Measurements from ENCODE around the gene MACROD2.

The MACROD2 gene

GRCh38 chr20:14932040-14932439 lies 936.7 kb downstream of the MACROD2 start:
- DNase-seq, result no peak

DNA sequence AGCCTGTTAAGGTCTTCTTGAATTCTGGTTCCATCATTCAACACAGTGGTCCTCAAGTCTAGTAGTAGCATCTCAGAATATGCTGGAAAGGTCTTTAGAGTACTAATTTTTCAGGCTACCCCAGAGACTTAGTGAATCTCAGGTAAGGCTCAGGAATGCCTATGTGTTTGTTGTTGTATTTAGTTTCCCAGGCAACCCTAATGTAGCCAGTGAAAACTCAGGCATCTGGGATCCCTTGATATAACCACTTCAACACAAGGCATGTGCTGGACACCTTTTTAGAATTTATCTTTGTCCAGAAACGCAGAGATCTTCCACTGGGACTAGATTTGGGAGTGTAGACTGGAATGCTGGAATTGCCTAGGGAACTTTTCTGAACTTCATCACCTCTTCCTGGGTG lies 940.0 kb downstream of the MACROD2 start:
- DNase-seq, result no peak

- no peak for DNase-seq
These were observed 941.7 kb downstream of the MACROD2 start for GRCh38 chr20:14937021-14937420.

DNA sequence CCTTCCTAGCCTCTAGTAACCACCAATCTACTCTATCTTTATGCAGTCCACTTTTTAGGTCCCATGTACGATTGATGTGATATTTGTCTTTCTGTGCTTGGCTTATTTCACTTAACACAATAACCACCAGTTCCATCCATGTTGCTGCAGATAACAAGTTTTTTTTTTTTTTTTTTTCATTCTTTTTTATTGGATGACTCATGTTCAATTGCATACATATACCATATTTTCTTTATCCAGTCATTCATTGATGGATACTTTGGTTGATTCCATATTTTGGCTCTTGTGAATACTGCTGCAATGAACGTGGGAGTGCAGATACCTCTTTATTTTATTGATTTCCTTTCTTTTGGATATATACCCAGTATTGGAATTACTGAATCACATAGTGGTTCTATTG lies 942.5 kb downstream of the MACROD2 start:
- DNase-seq, result no peak

DNA sequence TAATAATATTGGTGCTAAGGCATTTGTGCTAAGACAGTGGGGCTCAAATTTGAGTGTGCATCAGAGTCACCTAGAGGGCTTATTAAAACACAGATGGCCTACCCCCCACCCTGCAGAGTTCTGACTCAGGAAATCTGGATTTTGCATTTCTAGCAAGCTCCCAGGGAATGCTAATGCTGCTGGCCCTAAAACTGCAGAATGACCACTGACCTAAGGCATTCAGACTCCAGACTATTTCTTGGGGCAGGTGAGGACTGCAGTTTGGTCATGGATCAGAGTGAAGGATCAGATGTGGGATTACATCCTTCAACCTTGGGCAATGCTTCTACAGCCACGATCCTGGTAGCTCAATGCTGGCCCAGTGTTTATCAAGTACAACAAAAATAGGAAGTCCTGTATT lies 952.2 kb downstream of the MACROD2 start:
- DNase-seq, result no peak

DNA sequence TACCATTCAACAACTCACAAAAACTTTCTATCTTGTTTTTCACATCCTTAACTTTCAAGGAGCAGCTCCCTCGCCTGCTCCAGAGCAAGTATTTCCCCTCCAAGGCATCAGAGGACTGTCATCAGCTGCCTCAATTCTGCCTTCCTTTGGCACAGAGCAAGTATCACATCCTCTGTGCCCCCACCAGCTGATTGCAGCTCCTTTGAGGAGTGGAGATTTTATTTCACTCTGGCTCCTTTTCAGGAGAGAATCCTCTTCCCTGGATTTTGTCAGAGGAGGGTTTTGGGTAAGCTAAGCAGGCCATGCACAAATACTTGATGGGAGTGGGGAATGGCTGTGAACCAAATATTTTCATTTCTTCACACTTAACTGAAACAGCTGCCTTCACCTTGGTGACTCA lies 952.6 kb downstream of the MACROD2 start:
- DNase-seq, result no peak

- no peak for DNase-seq
These were observed 953.1 kb downstream of the MACROD2 start for GRCh38 chr20:14948416-14948815.

DNA sequence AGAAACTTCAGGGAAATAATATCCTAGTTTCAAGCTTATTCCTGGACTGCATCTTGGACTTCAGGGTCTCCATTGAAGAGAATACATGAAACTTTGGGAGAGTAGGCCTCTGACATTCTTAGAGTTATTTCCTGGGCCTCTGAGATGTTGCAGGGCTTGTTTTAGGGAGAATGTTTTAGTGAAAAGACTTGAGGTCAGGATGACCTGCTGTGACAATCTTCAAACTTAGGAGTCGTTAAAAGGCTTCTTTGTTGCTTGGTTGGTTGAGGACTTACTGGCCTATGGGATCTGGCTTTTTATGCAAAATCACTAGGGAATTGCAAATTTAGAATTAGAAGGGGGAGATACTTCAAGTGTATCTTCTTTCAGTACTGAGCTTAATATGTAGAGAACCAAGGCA lies 955.3 kb downstream of the MACROD2 start:
- DNase-seq, result no peak

DNA sequence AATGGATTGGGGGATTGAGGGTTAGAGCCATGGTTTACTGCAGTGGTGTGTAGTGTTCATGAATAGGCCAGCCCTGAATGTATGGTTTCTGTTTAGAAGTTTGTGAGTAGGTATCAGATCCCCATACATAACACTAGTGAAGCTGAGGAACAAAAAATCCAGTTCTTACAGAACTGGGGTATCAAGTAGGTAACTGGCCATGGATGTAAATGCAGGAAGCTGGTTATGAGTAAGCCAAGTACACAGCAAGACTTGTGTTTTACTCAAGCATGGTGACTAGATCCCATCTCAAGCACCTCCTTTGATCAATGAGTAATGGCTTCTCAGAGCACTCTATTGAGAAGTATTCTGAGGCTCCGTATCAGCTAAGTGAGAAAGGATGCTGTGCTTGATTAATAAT lies 955.8 kb downstream of the MACROD2 start:
- DNase-seq, result no peak

GRCh38 chr20:14951707-14952418 lies 956.5 kb downstream of the MACROD2 start:
- DNase-seq, result no peak

- DNase-seq, result no peak
These were observed 958.4 kb downstream of the MACROD2 start for GRCh38 chr20:14953736-14954135.

GRCh38 chr20:14955399-14955798 lies 960.1 kb downstream of the MACROD2 start:
- peak; percentile 1 for DNase-seq

DNA sequence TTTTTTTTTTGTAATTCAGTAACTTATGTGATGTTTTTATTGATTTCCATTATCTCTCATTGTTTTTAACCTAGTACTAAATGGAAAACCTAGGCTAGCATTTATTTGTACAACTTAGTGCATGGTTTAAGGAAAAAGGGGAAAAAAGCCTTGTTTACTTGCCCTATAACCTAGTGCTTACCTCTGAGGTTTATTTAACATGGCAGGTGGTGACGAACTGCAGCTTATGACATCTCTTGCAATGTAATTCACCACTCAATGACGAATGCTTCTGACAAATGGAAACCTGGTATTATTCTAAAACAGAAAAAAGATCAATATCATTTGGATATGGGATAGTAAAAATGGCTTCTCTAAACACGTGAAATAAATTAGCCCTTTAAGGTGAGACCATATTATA lies 960.7 kb downstream of the MACROD2 start:
- no peak for DNase-seq

GRCh38 chr20:14956538-14956937 lies 961.2 kb downstream of the MACROD2 start:
- no peak for DNase-seq

- no peak for DNase-seq
These were observed 962.1 kb downstream of the MACROD2 start for GRCh38 chr20:14957402-14957801.

DNA sequence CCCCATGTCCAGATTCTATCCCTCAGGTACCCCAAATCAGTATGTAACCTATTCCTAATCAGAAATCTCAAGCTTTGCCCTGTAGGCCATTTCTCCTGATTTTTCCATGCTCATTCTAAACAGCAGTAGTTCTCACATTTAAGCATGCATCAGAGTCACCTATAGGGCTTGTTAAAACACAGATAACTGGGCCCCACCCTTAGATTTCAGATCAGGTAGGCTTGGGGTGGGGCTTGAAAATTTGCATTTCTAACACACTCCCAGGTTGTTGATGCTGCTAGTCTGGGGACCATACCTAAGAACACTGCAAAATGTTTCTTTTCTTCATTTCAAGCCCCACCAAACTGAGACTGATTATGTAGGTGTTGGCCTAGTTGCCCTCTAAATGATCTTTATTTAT lies 963.3 kb downstream of the MACROD2 start:
- DNase-seq, result no peak

DNA sequence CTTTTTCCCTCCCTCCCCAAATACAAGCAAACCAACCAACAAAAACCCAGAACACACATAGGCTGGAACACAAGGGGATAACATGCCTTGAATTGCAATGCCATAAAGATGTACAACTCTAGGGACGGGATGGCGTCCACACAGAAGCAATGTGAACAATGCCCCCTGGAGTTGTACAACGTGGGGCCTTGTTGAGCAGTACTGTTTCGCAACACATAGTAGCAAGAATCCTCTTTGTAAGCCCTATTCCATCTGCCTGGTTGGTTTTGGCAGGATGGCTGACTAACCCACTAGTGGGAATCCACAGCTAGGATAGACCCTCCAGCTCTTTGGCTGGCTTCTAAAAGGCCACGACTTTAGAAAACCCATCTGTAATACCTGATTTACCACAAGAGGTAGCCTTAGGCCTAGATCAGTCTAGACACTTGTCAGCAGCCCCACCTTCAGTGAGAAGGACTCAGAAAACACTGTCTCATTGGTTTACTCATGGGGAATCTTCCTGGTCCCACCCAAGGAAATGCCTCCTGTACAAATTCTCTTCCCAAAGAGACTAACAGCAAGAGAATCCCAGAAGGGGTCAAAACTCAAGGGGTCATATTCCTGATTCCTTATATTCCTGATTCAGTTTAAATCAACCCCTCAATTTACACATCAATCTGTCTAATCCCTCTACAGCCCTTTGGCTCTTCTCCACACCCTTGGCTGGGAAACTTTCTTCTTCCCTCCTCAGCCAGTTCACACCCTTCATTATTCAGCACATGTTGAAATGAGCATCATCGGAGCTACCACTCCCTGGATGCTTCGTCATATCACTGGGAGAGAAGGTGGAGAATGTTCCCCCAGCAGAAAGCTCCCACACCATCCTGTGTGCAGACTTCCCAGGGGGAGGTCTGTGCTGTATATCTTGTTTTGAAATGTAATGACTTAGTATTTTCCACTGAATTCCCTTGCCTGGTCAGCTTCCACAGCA lies 964.5 kb downstream of the MACROD2 start:
- DNase-seq, result no peak

GRCh38 chr20:14960831-14961230 lies 965.5 kb downstream of the MACROD2 start:
- no peak for DNase-seq

DNA sequence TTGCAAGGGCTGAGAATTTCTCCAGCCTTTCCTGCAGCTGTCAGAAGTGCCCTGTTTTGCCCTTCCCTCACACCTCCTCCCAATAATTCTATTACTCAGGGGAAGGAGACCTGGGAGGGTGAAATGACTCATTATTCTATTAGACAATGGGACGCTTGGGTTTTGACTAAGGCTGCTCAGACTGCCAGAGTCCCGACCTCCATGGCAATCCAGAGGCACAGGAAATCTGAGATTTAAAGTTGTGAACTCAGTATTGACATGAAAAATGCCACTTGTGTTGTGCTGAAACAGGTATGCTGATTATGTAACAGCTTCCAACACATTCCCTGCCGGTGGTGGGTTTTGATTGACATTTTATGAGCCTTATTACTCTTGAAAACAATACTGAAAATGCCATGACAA lies 967.9 kb downstream of the MACROD2 start:
- no peak for DNase-seq

GRCh38 chr20:14966203-14966602 lies 970.9 kb downstream of the MACROD2 start:
- DNase-seq, result no peak

DNA sequence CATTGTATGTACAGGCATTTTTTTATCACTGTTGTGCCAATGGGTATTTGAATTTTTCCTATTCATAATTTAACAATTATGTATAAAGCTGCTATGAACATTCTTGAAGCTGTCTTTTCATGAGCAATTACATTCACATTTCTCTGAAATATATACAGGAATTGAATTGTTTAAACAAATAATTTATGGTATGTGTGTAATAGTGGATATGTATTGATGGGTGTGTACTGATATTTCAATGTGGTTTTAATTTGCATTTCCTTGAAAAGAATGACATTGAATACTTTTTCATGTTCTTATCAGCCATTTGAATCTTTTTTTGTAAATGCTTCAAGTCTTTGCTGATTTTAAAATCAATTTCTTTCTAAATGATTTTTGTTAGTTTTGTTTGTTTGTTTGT lies 971.5 kb downstream of the MACROD2 start:
- no peak for DNase-seq

GRCh38 chr20:14972256-14972655 lies 976.9 kb downstream of the MACROD2 start:
- no peak for DNase-seq

DNA sequence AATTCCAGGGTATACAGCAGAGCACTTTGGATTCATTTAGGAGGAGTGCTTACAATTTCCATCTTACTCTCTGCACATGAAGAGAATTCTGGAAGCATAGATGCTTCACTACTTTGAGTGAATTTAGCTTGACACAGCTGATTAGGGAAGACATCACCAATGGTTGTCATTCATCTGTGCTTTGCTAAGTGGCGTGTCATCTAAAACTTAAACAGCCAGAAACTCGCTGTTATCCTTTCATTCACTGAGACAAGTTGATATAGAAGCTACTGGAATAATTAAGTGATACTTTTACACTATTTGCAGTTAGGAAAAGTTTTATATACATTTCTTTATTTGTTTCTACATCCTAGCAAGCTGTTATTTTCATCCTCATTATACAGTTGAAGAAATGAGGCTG lies 977.4 kb downstream of the MACROD2 start:
- DNase-seq, result no peak

GRCh38 chr20:14979453-14979986 lies 984.2 kb downstream of the MACROD2 start:
- no peak for DNase-seq

All from hematopoietic multipotent progenitor cell treated with erythropoietin and hydrocortisone succinate and interleukin-3 and kit ligand, for 6 days (in vitro differentiated cells).